Activated CD8-positive, alpha-beta T cell treated with anti-CD3 and anti-CD28 coated beads for 36 hours (primary cell): Measurements from ENCODE around the gene ACAP1. TPM values are rescaled to one million over a fixed set of nuclear protein-coding genes. Genes with fewer than 3 reads are reported as not detected.

Experiments
- ATAC-seq: fragments of 200-7000 bp; cut with Tn5 transposase; one replicate; pipeline ENCODE4 v1.10.0; 2021; ENCODE audit warnings: mild to moderate bottlenecking, moderate library complexity
- CTCF ChIA-PET: fragments of 350-600 bp; sonication (Branson Sonifier 250); formaldehyde crosslinking; loops from one replicate; lab custom pipeline; 2021; ENCODE audit warnings: antibody characterized with exemption; lab: Charles Lee
- POLR2A ChIA-PET: fragments of 350-600 bp; sonication (Branson Sonifier 250); formaldehyde crosslinking; loops from one replicate; lab custom pipeline; 2021; ENCODE audit warnings: antibody characterized with exemption; lab: Charles Lee
- DNase-seq: peaks from one replicate; pipeline ENCODE4 v3.0.0-alpha.2; 2020
- H3K27ac Mint-ChIP-seq: one replicate; pipeline ENCODE4 v1.8.0; 2021; ENCODE audit warnings: mild to moderate bottlenecking, mixed read lengths
- H3K27me3 Mint-ChIP-seq: one replicate; pipeline ENCODE4 v1.8.0; 2021; ENCODE audit warnings: mixed read lengths
- H3K36me3 Mint-ChIP-seq: one replicate; pipeline ENCODE4 v1.8.0; 2021; ENCODE audit warnings: low read depth, mixed read lengths
- H3K4me1 Mint-ChIP-seq: one replicate; pipeline ENCODE4 v1.8.0; 2021; ENCODE audit warnings: low read depth, mixed read lengths
- H3K4me3 Mint-ChIP-seq: one replicate; pipeline ENCODE4 v1.8.0; 2021; ENCODE audit warnings: mild to moderate bottlenecking, moderate library complexity, mixed read lengths
- H3K9me3 Mint-ChIP-seq: one replicate; pipeline ENCODE4 v1.8.0; 2021; ENCODE audit warnings: mixed read lengths
- intact Hi-C: fragments of 100-400 bp; cut with micrococcal nuclease; formaldehyde crosslinking; loops from one replicate; pipeline ENCODE4 v1.10.0; 2022
- total RNA-seq, 2 experiments: library from RNA; stranded (reverse); gene quantifications; one replicate each; pipeline ENCODE4 v1.2.3, GENCODE V29; 2021
- TF ChIP-seq, protein P1 (sequence below): fragments of 200-600 bp; IDR thresholded peaks from one replicate; pipeline ENCODE4 v1.8.0; 2022; ENCODE audit warnings: antibody characterized with exemption, mild to moderate bottlenecking

Gene ACAP1
- total RNA-seq, 2 experiments from 2014 or later: 309 to 342 TPM

DNA sequence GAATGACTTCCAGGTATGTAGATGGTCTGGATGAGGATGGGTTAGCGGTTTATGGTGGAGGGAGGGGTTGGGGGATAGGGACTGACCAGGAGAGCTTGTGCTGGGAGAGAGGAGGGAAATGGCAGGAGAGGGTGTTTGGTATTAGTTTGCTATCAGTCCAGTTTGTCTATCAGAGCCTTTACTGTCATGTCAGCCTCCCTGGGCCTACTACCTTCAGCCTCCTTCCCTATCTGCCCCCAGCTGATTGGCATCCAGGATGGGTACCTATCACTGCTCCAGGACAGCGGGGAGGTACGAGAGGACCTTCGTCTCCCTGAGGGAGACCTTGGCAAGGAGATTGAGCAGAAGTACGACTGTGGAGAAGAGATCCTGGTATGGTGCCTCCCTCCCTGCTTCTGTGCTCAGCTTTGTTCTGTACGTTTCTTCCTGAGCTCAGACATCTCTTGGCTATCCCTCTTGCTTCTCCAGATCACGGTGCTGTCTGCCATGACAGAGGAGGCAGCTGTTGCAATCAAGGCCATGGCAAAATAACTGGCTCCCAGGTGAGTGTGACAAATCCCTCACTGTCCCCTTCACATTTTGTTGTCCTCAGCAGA is 25.1 kb upstream of the ACAP1 start:
- H3K4me1 Mint-ChIP-seq: peaks cover 59% of the 10 kb centered on the region
- intact Hi-C loops: no loop called here
- DNase-seq: no peak
- H3K27ac Mint-ChIP-seq: peak overlapping the region; percentile 97
- POLR2A ChIA-PET: interaction anchor here (1.3 to 9.0 kb wide), 5 partner anchors 15 to 264 kb away, joined by 3 to 150 read pairs (median 20); partner anchors contain the start of genes ACAP1, NEURL4 and SLC2A4
- CTCF ChIA-PET: interaction anchor here (0.9 to 2.1 kb wide), 4 partner anchors 11 to 18 kb away, joined by 3 to 11 read pairs (median 3); no protein-coding TSS in a partner anchor
- peak overlapping the region; percentile 94 for H3K4me3 Mint-ChIP-seq
- H3K9me3 Mint-ChIP-seq: no peaks in the 10 kb centered on the region
- no peak for ATAC-seq
- TF ChIP-seq, protein P1, sequence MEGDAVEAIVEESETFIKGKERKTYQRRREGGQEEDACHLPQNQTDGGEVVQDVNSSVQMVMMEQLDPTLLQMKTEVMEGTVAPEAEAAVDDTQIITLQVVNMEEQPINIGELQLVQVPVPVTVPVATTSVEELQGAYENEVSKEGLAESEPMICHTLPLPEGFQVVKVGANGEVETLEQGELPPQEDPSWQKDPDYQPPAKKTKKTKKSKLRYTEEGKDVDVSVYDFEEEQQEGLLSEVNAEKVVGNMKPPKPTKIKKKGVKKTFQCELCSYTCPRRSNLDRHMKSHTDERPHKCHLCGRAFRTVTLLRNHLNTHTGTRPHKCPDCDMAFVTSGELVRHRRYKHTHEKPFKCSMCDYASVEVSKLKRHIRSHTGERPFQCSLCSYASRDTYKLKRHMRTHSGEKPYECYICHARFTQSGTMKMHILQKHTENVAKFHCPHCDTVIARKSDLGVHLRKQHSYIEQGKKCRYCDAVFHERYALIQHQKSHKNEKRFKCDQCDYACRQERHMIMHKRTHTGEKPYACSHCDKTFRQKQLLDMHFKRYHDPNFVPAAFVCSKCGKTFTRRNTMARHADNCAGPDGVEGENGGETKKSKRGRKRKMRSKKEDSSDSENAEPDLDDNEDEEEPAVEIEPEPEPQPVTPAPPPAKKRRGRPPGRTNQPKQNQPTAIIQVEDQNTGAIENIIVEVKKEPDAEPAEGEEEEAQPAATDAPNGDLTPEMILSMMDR: no peak
- peaks cover 58% of the 10 kb centered on the region for H3K36me3 Mint-ChIP-seq
- H3K27me3 Mint-ChIP-seq: no peaks in the 10 kb centered on the region

DNA sequence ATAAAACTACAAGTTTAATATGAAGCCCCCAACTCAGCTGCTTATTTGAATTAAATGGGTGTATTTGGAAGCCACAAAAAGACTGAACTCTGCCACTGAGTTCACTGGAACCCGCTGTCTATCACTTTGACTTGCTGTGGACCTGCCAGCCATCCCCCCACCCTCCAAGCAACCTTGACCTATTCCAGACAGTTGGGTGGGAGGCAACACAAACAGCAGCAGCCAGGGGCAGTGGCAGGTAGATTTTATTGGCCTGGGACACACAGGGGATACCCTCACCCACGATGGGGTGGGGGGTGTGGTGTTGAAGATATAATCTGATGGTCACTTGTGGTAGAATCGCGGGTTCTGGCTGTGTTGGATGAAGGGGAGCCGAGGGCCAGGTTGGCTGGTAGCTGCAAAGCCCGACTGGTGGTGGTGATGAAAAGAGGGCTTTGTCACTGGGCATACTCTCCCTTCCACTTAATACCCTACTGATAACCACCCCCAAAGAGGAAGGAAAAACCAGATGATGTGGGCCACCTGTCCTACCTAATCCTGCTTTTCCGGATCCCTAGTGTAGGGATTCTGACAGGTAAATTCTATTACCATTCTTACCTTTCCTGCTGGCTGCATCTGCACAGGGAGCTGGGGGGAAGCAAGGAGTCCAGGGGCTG is 23.8 kb upstream of the ACAP1 start:
- Mint-ChIP-seq H3K9me3 (no peaks in the 10 kb centered on the region), H3K4me1 (peaks cover 57% of the 10 kb centered on the region), H3K36me3 (peaks cover 60% of the 10 kb centered on the region), H3K27me3 (no peaks in the 10 kb centered on the region), H3K27ac (peak overlapping the region; percentile 89), H3K4me3 (peak overlapping the region; percentile 88)
- ATAC-seq (no peak), DNase-seq (no peak)
- intact Hi-C loops: no loop called here
- POLR2A ChIA-PET: interaction anchor here (0.8 to 9.0 kb wide), 21 partner anchors 14 to 375 kb away, joined by 3 to 150 read pairs (median 5); partner anchors contain the start of genes ACADVL, ACAP1, DLG4 and GABARAP
- CTCF ChIA-PET: interaction anchor here (1.0 to 2.6 kb wide), 5 partner anchors 12 to 124 kb away, joined by 3 to 20 read pairs (median 5); partner anchors contain the start of genes ACAP1 and NEURL4
- TF ChIP-seq, protein P1: no peak

DNA sequence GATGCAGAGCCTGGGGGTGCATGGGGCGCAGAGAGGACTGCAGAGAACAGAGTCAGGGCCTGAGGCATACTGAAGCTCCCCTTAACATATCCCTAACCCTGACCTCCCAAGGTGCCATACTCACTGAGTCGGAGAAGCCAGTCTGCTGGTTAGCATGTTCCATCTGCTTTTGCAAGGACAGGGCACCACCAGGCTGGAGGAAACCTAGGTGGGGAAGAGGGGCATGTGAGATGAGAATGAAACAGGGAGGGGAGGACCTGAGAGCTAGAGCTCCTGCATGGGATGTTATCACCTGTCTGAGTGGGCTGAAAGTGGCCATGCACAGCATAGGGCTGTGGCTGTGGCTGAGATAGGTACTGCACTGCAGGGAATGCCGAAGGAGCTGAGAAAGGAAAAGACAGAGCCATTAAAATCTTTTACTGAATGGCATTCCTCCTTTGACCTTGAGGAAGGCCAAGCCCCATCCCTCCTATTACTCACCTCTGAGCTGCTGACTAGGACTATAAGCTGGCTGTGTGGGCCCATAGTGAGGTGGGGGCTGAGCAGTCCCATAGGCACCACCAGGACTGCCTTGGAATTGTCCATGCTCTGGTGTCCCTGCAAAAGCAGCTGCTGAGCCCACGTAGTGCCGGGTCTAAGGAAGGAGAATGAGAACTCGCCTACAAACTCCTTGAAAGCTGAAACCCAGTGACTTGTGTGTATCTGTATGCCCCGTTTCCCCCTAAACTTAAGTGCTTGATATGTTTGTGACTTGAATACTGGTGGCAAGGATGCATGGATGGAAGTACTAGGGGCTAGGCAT is 23.0 kb upstream of the ACAP1 start:
- Mint-ChIP-seq H3K27ac (peak overlapping the region; percentile 89), H3K27me3 (no peaks in the 10 kb centered on the region), H3K9me3 (no peaks in the 10 kb centered on the region), H3K4me3 (peak overlapping the region; percentile 88), H3K36me3 (peaks cover 64% of the 10 kb centered on the region), H3K4me1 (peaks cover 57% of the 10 kb centered on the region)
- ChIA-PET POLR2A (interaction anchor here (0.6 to 9.0 kb wide), 31 partner anchors 13 to 662 kb away, joined by 3 to 150 read pairs (median 5); partner anchors contain the start of genes ACADVL, ACAP1, DLG4 and GABARAP), CTCF (interaction anchor here (1.0 to 2.6 kb wide), 8 partner anchors 11 to 248 kb away, joined by 3 to 20 read pairs (median 5); partner anchors contain the start of genes ACADVL, ACAP1, DLG4 and NEURL4)
- TF ChIP-seq, protein P1: peak; percentile 20
- intact Hi-C loops: no loop called here
- ATAC-seq (no peak), DNase-seq (peak; percentile 44)

GRCh38 chr17:7313890-7314718 is 22.2 kb upstream of the ACAP1 start:
- H3K36me3 Mint-ChIP-seq: peaks cover 56% of the 10 kb centered on the region
- no peaks in the 10 kb centered on the region for H3K27me3 Mint-ChIP-seq
- peak overlapping the region; percentile 88 for H3K4me3 Mint-ChIP-seq
- H3K27ac Mint-ChIP-seq: peak overlapping the region; percentile 89
- ChIA-PET POLR2A (interaction anchor here (0.6 to 9.0 kb wide), 31 partner anchors 12 to 1895 kb away, joined by 3 to 150 read pairs (median 5); partner anchors contain the start of genes ACADVL, ACAP1, DLG4 and GABARAP), CTCF (interaction anchor here (0.7 to 2.6 kb wide), 9 partner anchors 13 to 373 kb away, joined by 3 to 20 read pairs (median 5); partner anchors contain the start of genes ACADVL, ACAP1, DLG4 and NEURL4)
- DNase-seq: peak; percentile 44
- ATAC-seq: peak; percentile 13
- peaks cover 53% of the 10 kb centered on the region for H3K4me1 Mint-ChIP-seq
- TF ChIP-seq, protein P1: no peak
- H3K9me3 Mint-ChIP-seq: no peaks in the 10 kb centered on the region
- intact Hi-C loops: no loop called here
